Measurements from ENCODE around the gene ABCC3.

DNA sequence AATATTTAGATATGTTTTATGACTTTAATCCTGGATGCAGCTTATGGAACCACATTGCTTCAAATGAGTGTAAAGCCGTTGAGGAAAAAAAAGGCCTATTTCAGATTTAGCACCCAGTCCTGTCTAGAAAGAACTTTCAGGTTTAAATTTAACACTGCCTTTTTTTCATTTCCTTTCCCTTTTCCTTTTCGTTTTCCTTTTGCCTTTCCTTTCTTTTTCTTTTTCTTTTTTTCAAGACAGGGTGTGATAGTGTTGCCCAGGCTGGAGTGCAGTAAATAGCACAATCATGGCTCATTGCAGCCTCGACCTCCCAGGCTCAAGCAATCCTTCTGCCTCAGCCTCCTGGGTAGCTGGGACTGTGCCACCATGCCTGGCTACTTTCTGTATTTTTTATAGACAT, 100.6 kb downstream of the ABCC3 start:
- TF ChIP-seq, protein P1, sequence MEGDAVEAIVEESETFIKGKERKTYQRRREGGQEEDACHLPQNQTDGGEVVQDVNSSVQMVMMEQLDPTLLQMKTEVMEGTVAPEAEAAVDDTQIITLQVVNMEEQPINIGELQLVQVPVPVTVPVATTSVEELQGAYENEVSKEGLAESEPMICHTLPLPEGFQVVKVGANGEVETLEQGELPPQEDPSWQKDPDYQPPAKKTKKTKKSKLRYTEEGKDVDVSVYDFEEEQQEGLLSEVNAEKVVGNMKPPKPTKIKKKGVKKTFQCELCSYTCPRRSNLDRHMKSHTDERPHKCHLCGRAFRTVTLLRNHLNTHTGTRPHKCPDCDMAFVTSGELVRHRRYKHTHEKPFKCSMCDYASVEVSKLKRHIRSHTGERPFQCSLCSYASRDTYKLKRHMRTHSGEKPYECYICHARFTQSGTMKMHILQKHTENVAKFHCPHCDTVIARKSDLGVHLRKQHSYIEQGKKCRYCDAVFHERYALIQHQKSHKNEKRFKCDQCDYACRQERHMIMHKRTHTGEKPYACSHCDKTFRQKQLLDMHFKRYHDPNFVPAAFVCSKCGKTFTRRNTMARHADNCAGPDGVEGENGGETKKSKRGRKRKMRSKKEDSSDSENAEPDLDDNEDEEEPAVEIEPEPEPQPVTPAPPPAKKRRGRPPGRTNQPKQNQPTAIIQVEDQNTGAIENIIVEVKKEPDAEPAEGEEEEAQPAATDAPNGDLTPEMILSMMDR (conservative IDR thresholded peaks at IDR 0.05 in 1 of 2, IDR thresholded peaks at IDR 0.05 in 1 of 2; ENCODE audit: low read depth in 1 of 2, low read length in 2 of 2), result no peak
- no peak for TF ChIP-seq EZH2 (IDR thresholded peaks at IDR 0.05; ENCODE audit: low read length, missing control alignments)
